ENCODE results near the gene CUX1.

CUX1 gene

GRCh38 chr7:102028206-102028826, 210.9 kb downstream of the CUX1 start:
- Histone ChIP-seq H3K27me3 (replicated peaks; ENCODE audit: insufficient read depth, low read length) (no peaks in the 10 kb centered on the region), H3K36me3 (replicated peaks; ENCODE audit: insufficient read depth, low read length) (no peaks in the 10 kb centered on the region), H3K9me3 (replicated peaks; ENCODE audit: insufficient read depth, low read length) (no peaks in the 10 kb centered on the region), H3K9me2 (replicated peaks; ENCODE audit: insufficient read depth, low read length) (no peaks in the 10 kb centered on the region), H3F3A (ENCODE audit: insufficient read depth, low read length) (no peaks in the 10 kb centered on the region), H3K9ac (ENCODE audit: low read length) (no peak overlapping the region), H3K4me1 (ENCODE audit: low read length) (no peaks in the 10 kb centered on the region; the same call in 1 of the 2 replicates), H3K27ac (ENCODE audit: low read length) (no peak overlapping the region), H3K4me2 (ENCODE audit: low read depth, low read length) (no peak overlapping the region), H3K4me3 (ENCODE audit: low read length) (no peak overlapping the region), H2AFZ (ENCODE audit: low read length) (no peak overlapping the region), H3K79me2 (ENCODE audit: low read length) (peaks cover 9% of the 10 kb centered on the region), H4K20me1 (ENCODE audit: insufficient read depth, low read length) (no peaks in the 10 kb centered on the region)
- DNase-seq, result no peak
- TF ChIP-seq CTCF (IDR thresholded peaks at IDR 0.05; ENCODE audit: low read length), result no peak
- no peak for TF ChIP-seq EZH2 (optimal IDR thresholded peaks at IDR 0.05; ENCODE audit: low read depth, low read length)
- TF ChIP-seq EZH2phosphoT487 (IDR thresholded peaks at IDR 0.05; ENCODE audit: low read length), result no peak

GRCh38 chr7:102029616-102030015, 212.2 kb downstream of the CUX1 start:
- no peaks in the 10 kb centered on the region for H3K36me3 ChIP-seq (replicated peaks; ENCODE audit: insufficient read depth, low read length)

GRCh38 chr7:102030696-102031095, 213.3 kb downstream of the CUX1 start:
- H3K27me3 ChIP-seq (replicated peaks; ENCODE audit: insufficient read depth, low read length), result no peaks in the 10 kb centered on the region
- H4K20me1 ChIP-seq (ENCODE audit: insufficient read depth, low read length), result no peaks in the 10 kb centered on the region
- H3K4me3 ChIP-seq (ENCODE audit: low read length), result no peak overlapping the region
- H3K9me2 ChIP-seq (replicated peaks; ENCODE audit: insufficient read depth, low read length), result no peaks in the 10 kb centered on the region
- H3F3A ChIP-seq (ENCODE audit: insufficient read depth, low read length), result no peaks in the 10 kb centered on the region
- TF ChIP-seq EZH2phosphoT487 (IDR thresholded peaks at IDR 0.05; ENCODE audit: low read length), result no peak
- no peak for TF ChIP-seq CTCF (IDR thresholded peaks at IDR 0.05; ENCODE audit: low read length)
- TF ChIP-seq EZH2 (optimal IDR thresholded peaks at IDR 0.05; ENCODE audit: low read depth, low read length), result no peak
- no peaks in the 10 kb centered on the region; the same call in 1 of the 2 replicates for H3K4me1 ChIP-seq (ENCODE audit: low read length)
- no peaks in the 10 kb centered on the region; the same call in none of the 2 replicates for H3K79me2 ChIP-seq (ENCODE audit: low read length)
- no peak overlapping the region for H3K9ac ChIP-seq (ENCODE audit: low read length)
- H3K9me3 ChIP-seq (replicated peaks; ENCODE audit: insufficient read depth, low read length), result no peaks in the 10 kb centered on the region
- no peaks in the 10 kb centered on the region for H3K36me3 ChIP-seq (replicated peaks; ENCODE audit: insufficient read depth, low read length)
- peak overlapping the region; percentile 26; the same call in 1 of the 2 replicates for H3K4me2 ChIP-seq (ENCODE audit: low read depth, low read length)
- DNase-seq, result peak; percentile 81
- peak overlapping the region; percentile 13; the same call in 1 of the 2 replicates for H3K27ac ChIP-seq (ENCODE audit: low read length)
- no peak overlapping the region for H2AFZ ChIP-seq (ENCODE audit: low read length)

More at GRCh38 chr7:102029616-102030015, 212.2 kb downstream of the CUX1 start:
- no peaks in the 10 kb centered on the region; the same call in none of the 2 replicates for H3K79me2 ChIP-seq (ENCODE audit: low read length)
- H2AFZ ChIP-seq (ENCODE audit: low read length), result no peak overlapping the region
- H3K9me2 ChIP-seq (replicated peaks; ENCODE audit: insufficient read depth, low read length), result no peaks in the 10 kb centered on the region
- no peak overlapping the region for H3K4me2 ChIP-seq (ENCODE audit: low read depth, low read length)
- no peak overlapping the region for H3K27ac ChIP-seq (ENCODE audit: low read length)
- no peaks in the 10 kb centered on the region; the same call in 1 of the 2 replicates for H3K4me1 ChIP-seq (ENCODE audit: low read length)
- no peak for DNase-seq
- H3K9me3 ChIP-seq (replicated peaks; ENCODE audit: insufficient read depth, low read length), result no peaks in the 10 kb centered on the region
- no peak for TF ChIP-seq CTCF (IDR thresholded peaks at IDR 0.05; ENCODE audit: low read length)
- no peak for TF ChIP-seq EZH2phosphoT487 (IDR thresholded peaks at IDR 0.05; ENCODE audit: low read length)
- TF ChIP-seq EZH2 (optimal IDR thresholded peaks at IDR 0.05; ENCODE audit: low read depth, low read length), result no peak
- no peak overlapping the region for H3K4me3 ChIP-seq (ENCODE audit: low read length)
- H3K27me3 ChIP-seq (replicated peaks; ENCODE audit: insufficient read depth, low read length), result no peaks in the 10 kb centered on the region
- no peak overlapping the region for H3K9ac ChIP-seq (ENCODE audit: low read length)
- no peaks in the 10 kb centered on the region for H4K20me1 ChIP-seq (ENCODE audit: insufficient read depth, low read length)
- H3F3A ChIP-seq (ENCODE audit: insufficient read depth, low read length), result no peaks in the 10 kb centered on the region

Data from MM.1S (cell line).